ENCODE data around the gene SPINK1.

DNA sequence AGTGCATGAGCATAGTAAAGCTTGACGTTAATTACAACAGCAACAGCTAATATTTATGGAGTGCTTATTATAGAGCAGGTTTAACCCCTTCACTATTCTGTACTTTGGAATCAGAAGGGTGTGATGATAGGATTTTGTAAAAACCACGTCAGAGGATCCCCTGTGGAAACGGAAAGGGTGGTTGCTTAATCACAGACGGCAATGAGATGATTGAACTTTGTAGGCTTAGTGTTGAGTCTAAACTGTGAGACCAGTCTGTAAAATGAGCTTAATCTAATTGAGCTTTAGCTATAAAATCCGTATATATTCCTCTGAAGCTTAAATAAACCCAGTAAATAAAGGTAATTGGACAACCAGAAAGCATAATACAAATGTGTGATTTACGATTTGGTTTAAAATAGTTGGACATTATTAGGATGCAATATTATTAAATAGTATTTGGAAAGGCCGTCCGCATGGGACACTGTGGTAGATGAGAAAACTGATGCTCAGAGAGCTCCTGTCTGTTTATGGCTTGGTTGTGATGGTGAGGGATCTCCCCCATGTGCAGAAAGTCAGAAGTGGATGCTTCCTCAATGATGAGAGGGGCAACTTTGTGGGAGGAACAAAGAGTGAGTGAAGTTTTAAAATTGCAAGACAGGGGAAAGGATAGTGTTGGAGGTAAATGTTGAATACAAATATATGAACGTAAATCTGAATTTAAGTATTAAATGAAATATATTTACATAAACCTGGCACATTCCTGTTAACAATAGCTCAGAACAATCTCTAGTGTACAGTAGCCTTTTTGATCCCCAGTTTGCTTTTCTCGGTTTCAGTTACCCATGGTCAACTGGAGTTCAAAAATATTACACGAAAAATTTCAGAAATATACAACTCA, 23.7 kb upstream of the SPINK1 start:
- no peak for TF ChIP-seq ZFP36 (IDR thresholded peaks at IDR 0.05; ENCODE audit: borderline replicate concordance, partially characterized antibody)
- no peak for TF ChIP-seq RNF2 (IDR thresholded peaks at IDR 0.05; ENCODE audit: borderline replicate concordance, low read depth)
- TF ChIP-seq, protein P1, sequence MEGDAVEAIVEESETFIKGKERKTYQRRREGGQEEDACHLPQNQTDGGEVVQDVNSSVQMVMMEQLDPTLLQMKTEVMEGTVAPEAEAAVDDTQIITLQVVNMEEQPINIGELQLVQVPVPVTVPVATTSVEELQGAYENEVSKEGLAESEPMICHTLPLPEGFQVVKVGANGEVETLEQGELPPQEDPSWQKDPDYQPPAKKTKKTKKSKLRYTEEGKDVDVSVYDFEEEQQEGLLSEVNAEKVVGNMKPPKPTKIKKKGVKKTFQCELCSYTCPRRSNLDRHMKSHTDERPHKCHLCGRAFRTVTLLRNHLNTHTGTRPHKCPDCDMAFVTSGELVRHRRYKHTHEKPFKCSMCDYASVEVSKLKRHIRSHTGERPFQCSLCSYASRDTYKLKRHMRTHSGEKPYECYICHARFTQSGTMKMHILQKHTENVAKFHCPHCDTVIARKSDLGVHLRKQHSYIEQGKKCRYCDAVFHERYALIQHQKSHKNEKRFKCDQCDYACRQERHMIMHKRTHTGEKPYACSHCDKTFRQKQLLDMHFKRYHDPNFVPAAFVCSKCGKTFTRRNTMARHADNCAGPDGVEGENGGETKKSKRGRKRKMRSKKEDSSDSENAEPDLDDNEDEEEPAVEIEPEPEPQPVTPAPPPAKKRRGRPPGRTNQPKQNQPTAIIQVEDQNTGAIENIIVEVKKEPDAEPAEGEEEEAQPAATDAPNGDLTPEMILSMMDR (IDR thresholded peaks at IDR 0.05), result no peak
- TF ChIP-seq MYC (IDR thresholded peaks at IDR 0.05; ENCODE audit: borderline replicate concordance, low read length), result no peak
- TF ChIP-seq TFCP2L1 (CRISPR knock-in tag; IDR thresholded peaks at IDR 0.05), result no peak
- TF ChIP-seq SMC3 (IDR thresholded peaks at IDR 0.05), result no peak

Measured in A549 (cell line).